HCT116 (cell line): ENCODE data around the gene LZTR1. TPM values are rescaled to one million over a fixed set of nuclear protein-coding genes. Genes with fewer than 3 reads are reported as not detected.

Source experiments
- ATAC-seq: fragments of 200-7000 bp; cut with Tn5 transposase; 2 replicates; pipeline ENCODE4 v1.9.1; 2020; ENCODE audit warnings: mild to moderate bottlenecking, moderate library complexity
- BruUV-seq: library from RNA; stranded (reverse); fragments of 400-500 nt; replicated peaks from 2 replicates; lab custom pipeline; 2021; lab: Mats Ljungman, UMichigan
- CTCF ChIA-PET: fragments of 300-600 bp; sonication (Branson Sonifier 250); formaldehyde crosslinking; loops from one replicate; lab custom pipeline; 2021; ENCODE audit warnings: antibody characterized with exemption; lab: Charles Lee
- POLR2A ChIA-PET: fragments of 300-600, 350-600 bp; sonication (Branson Sonifier 250); formaldehyde crosslinking; loops from one replicate; lab custom pipeline; 2021; ENCODE audit warnings: antibody characterized with exemption; lab: Charles Lee
- RAD21 ChIA-PET, 2 experiments: fragments of 300-600 bp; sonication (Branson Sonifier 250); formaldehyde crosslinking; loops; one replicate each; lab custom pipeline; 2023; ENCODE audit warnings: low total read pairs in 2 of 2; ENCODE audit not compliant: uncharacterized antibody in 2 of 2, unreplicated experiment in 2 of 2, low non-redundant PET in 1 of 2; lab: Charles Lee
- DNase-seq: peaks from one replicate; pipeline ENCODE4 v3.0.0-alpha.2; 2010; ENCODE audit warnings: low read depth, low spot score
- H2AFZ ChIP-seq: fragments of 200-600 bp; shearing (Covaris generic), sonication (generic); 2 replicates; pipeline ENCODE4 v1.6.1; 2017; ENCODE audit warnings: low read depth, mixed run types, mixed read lengths, antibody characterized with exemption, low read length; ENCODE audit not compliant: poor library complexity, severe bottlenecking
- H3K27ac ChIP-seq: 2 replicates; pipeline ENCODE4 v1.5.1; 2012; ENCODE audit warnings: low read depth, low read length
- H3K27me3 ChIP-seq: fragments of 200-600 bp; sonication (generic); 2 replicates; pipeline ENCODE4 v1.6.1; 2016; ENCODE audit warnings: mixed run types, low read length, mixed read lengths; ENCODE audit not compliant: insufficient read depth
- H3K36me3 ChIP-seq, 2 experiments: fragments of 200-500 bp in 1 of 2; fragments of 200-600 bp in 1 of 2; sonication (Bioruptor generic) in 1 of 2; sonication (generic) in 1 of 2; 2 replicates each; pipeline versions ENCODE4 v1.5.1 to v1.6.1; 2014 to 2016; ENCODE audit warnings: low read length in 2 of 2, inconsistent platforms in 1 of 2, mixed read lengths in 1 of 2, mixed run types in 1 of 2; ENCODE audit not compliant: insufficient read depth in 2 of 2, control insufficient read depth in 1 of 2
- H3K4me1 ChIP-seq, 2 experiments: fragments of 200-600 bp in 1 of 2; sonication (generic) in 1 of 2; 2 replicates each; pipeline versions ENCODE4 v1.5.1 to v1.6.1; 2012 to 2017; ENCODE audit warnings: low read length in 2 of 2, inconsistent platforms in 1 of 2, mild to moderate bottlenecking in 1 of 2, mixed read lengths in 1 of 2, mixed run types in 1 of 2, moderate library complexity in 1 of 2; ENCODE audit not compliant: insufficient read depth in 2 of 2, control insufficient read depth in 1 of 2
- H3K4me2 ChIP-seq: fragments of 200-600 bp; sonication (generic); 2 replicates; pipeline ENCODE4 v1.6.1; 2017; ENCODE audit warnings: mixed run types, low read length, mixed read lengths
- H3K4me3 ChIP-seq, 2 experiments: fragments of 200-600 bp in 1 of 2; sonication (generic) in 1 of 2; replicated peaks in 1 of 2; 2 replicates each; pipeline ENCODE4 v1.5.1; 2011 to 2016; ENCODE audit warnings: low read length in 2 of 2, control low read depth in 1 of 2, low read depth in 1 of 2, mild to moderate bottlenecking in 1 of 2, mixed read lengths in 1 of 2, mixed run types in 1 of 2
- H3K79me2 ChIP-seq: fragments of 200-600 bp; sonication (generic); 2 replicates; pipeline ENCODE4 v1.6.1; 2017; ENCODE audit warnings: mild to moderate bottlenecking, mixed run types, low read length, moderate library complexity, mixed read lengths; ENCODE audit not compliant: insufficient read depth
- H3K9ac ChIP-seq: fragments of 200-600 bp; sonication (generic); 2 replicates; pipeline ENCODE4 v1.6.1; 2016; ENCODE audit warnings: low read length, mixed read lengths
- H3K9me2 ChIP-seq: fragments of 200-600 bp; sonication (generic), shearing (Covaris generic); 2 replicates; pipeline ENCODE4 v1.6.1; 2017; ENCODE audit warnings: mixed run types, mild to moderate bottlenecking, moderate library complexity; ENCODE audit not compliant: insufficient read depth
- H3K9me3 ChIP-seq, 2 experiments: fragments of 200-500 bp in 1 of 2; fragments of 200-600 bp in 1 of 2; sonication (Bioruptor generic) in 1 of 2; sonication (generic) in 1 of 2; 2 replicates each; pipeline ENCODE4 v1.6.1; 2014 to 2017; ENCODE audit warnings: low read length in 2 of 2, mixed read lengths in 2 of 2, inconsistent platforms in 1 of 2, low read depth in 1 of 2, mild to moderate bottlenecking in 1 of 2, mixed run types in 1 of 2, moderate library complexity in 1 of 2; ENCODE audit not compliant: control insufficient read depth in 1 of 2, insufficient read depth in 1 of 2
- H4K20me1 ChIP-seq: fragments of 200-600 bp; sonication (generic), shearing (Covaris generic); 2 replicates; pipeline ENCODE4 v1.6.1; 2017; ENCODE audit warnings: mixed run types, mild to moderate bottlenecking, moderate library complexity; ENCODE audit not compliant: insufficient read depth
- ATF3 ChIP-seq: IDR thresholded peaks from 2 replicates; pipeline ENCODE4 v1.6.1; 2012
- CBX3 ChIP-seq: IDR thresholded peaks from 2 replicates; pipeline ENCODE4 v1.6.1; 2012; ENCODE audit warnings: low read depth
- EGR1 ChIP-seq: IDR thresholded peaks from 2 replicates; pipeline ENCODE4 v1.6.1; 2012; ENCODE audit warnings: low read depth
- ELF1 ChIP-seq: IDR thresholded peaks from 2 replicates; pipeline ENCODE4 v1.6.1; 2012; ENCODE audit warnings: low read depth, borderline replicate concordance
- FOSL1 ChIP-seq: IDR thresholded peaks from 2 replicates; pipeline ENCODE4 v1.6.1; 2012; ENCODE audit warnings: low read depth
- MAX ChIP-seq: IDR thresholded peaks from 2 replicates; pipeline ENCODE4 v1.6.1; 2012
- SIN3A ChIP-seq: IDR thresholded peaks from 2 replicates; pipeline ENCODE4 v1.6.1; 2012; ENCODE audit warnings: low read depth
- SP1 ChIP-seq: IDR thresholded peaks from 2 replicates; pipeline ENCODE4 v1.6.1; 2012; ENCODE audit warnings: low read depth
- SRF ChIP-seq: IDR thresholded peaks from 2 replicates; pipeline ENCODE4 v1.6.1; 2012; ENCODE audit warnings: low read depth
- ZBTB33 ChIP-seq: IDR thresholded peaks from 2 replicates; pipeline ENCODE4 v1.6.1; 2011; ENCODE audit warnings: mild to moderate bottlenecking, low read length, moderate library complexity; ENCODE audit not compliant: insufficient replicate concordance; ENCODE audit errors: extremely low read depth
- ZFX ChIP-seq: fragments of 450-650 bp; IDR thresholded peaks from 2 replicates; pipeline ENCODE4 v1.6.1; 2017
- intact Hi-C: fragments of 100-400 bp; cut with micrococcal nuclease; formaldehyde crosslinking; loops from 2 replicates; pipeline ENCODE4 v1.10.0; 2022
- total RNA-seq: library from RNA; stranded (reverse); gene quantifications from one replicate; pipeline ENCODE4 v1.2.1, GENCODE V29; 2021; ENCODE audit not compliant: unreplicated experiment

Gene LZTR1
- total RNA-seq, 1 experiment from 2014 or later: 56.5 TPM

- RAD21 ChIA-PET: no interaction called here
- Histone ChIP-seq H3K9me2 (no peaks in the 10 kb centered on the region), H3K27me3 (no peaks in the 10 kb centered on the region), H3K27ac (no peak overlapping the region), H3K9me3 (no peaks in the 10 kb centered on the region), H3K79me2 (no peaks in the 10 kb centered on the region)
- no TSS peak for BruUV-seq
- intact Hi-C loops: no loop called here
- CTCF ChIA-PET: no interaction called here
- TF ChIP-seq ZBTB33 (no peak), ZFX (no peak), EGR1 (no peak), SIN3A (no peak), FOSL1 (no peak), ELF1 (no peak), CBX3 (no peak), SRF (no peak), ATF3 (no peak), SP1 (no peak), MAX (no peak)
- TF ChIP-seq, all 23 proteins: peak for 0
- H2AFZ ChIP-seq: no peak overlapping the region
- no peaks in the 10 kb centered on the region for H3K4me1 ChIP-seq
- DNase-seq (no peak), ATAC-seq (no peak)
- no peak overlapping the region for H3K4me2 ChIP-seq
- H3K9ac ChIP-seq: no peak overlapping the region
- POLR2A ChIA-PET: no interaction called here
- H3K36me3 ChIP-seq: peaks cover 2 to 6% of the 10 kb centered on the region in 2 experiments; a peak in 2 of 4 replicates
- no peaks in the 10 kb centered on the region for H4K20me1 ChIP-seq
- H3K4me3 ChIP-seq: no peak overlapping the region
Observed at GRCh38 chr22:20992456-20993303, 10.6 kb downstream of the LZTR1 start.
